SK-N-SH (cell line): ENCODE measurements around the gene ELOA. TPM values are rescaled to one million over a fixed set of nuclear protein-coding genes. Genes with fewer than 3 reads are reported as not detected.

Source experiments
- CTCF ChIA-PET: fragments of 300-600, 350-600 bp; formaldehyde crosslinking; extraction: SDS; loops from one replicate; lab custom pipeline; 2021; lab: Yijun Ruan, JAX
- POLR2A ChIA-PET: fragments of 350-600 bp; sonication (Branson Sonifier 250); formaldehyde crosslinking; extraction: SDS; loops from one replicate; lab custom pipeline; 2020; ENCODE audit warnings: antibody characterized with exemption, inconsistent platforms; lab: Yijun Ruan, JAX
- DNase-seq: peaks from one replicate; pipeline ENCODE4 v3.0.0; 2012
- H2AFZ ChIP-seq: fragments of 200-600 bp; sonication (generic); 2 replicates; pipeline ENCODE4 v1.8.1; 2016; ENCODE audit warnings: antibody characterized with exemption, mild to moderate bottlenecking, low read depth
- H3F3A ChIP-seq: fragments of 200-600 bp; sonication (generic); replicated peaks from 2 replicates; pipeline ENCODE3; 2016; ENCODE audit warnings: antibody characterized with exemption, mild to moderate bottlenecking; ENCODE audit not compliant: insufficient read depth
- H3K27ac ChIP-seq, 2 experiments: fragments of 200-500 bp in 1 of 2; fragments of 200-600 bp in 1 of 2; sonication (Bioruptor generic) in 1 of 2; sonication (generic), shearing (Covaris generic) in 1 of 2; 2 replicates each; pipeline versions ENCODE4 v1.5.1 to v1.6.1; 2014 to 2016; ENCODE audit warnings: low read depth in 2 of 2, inconsistent platforms in 1 of 2, low read length in 1 of 2, mild to moderate bottlenecking in 1 of 2, mixed read lengths in 1 of 2
- H3K27me3 ChIP-seq: fragments of 200-600 bp; sonication (generic), shearing (Covaris generic); 2 replicates; pipeline ENCODE4 v1.6.1; 2016; ENCODE audit warnings: mixed run types; ENCODE audit not compliant: insufficient read depth
- H3K36me3 ChIP-seq, 2 experiments: fragments of 200-500 bp in 1 of 2; fragments of 200-600 bp in 1 of 2; sonication (Bioruptor generic) in 1 of 2; sonication (generic) in 1 of 2; replicated peaks in 1 of 2; 2 replicates each; pipeline versions ENCODE3 to v1.5.1; 2014 to 2016; ENCODE audit warnings: low read length in 1 of 2, mild to moderate bottlenecking in 1 of 2; ENCODE audit not compliant: insufficient read depth in 2 of 2, control insufficient read depth in 1 of 2
- H3K4me1 ChIP-seq, 2 experiments: fragments of 200-500 bp in 1 of 2; fragments of 200-600 bp in 1 of 2; sonication (Bioruptor generic) in 1 of 2; sonication (generic), shearing (Covaris generic) in 1 of 2; 2 replicates each; pipeline versions ENCODE4 v1.5.1 to v1.6.1; 2014 to 2016; ENCODE audit warnings: low read depth in 1 of 2, low read length in 1 of 2, mixed run types in 1 of 2; ENCODE audit not compliant: insufficient read depth in 2 of 2, control insufficient read depth in 1 of 2
- H3K4me2 ChIP-seq: fragments of 200-600 bp; sonication (generic), shearing (Covaris generic); 2 replicates; pipeline ENCODE4 v1.6.1; 2017; ENCODE audit warnings: mixed run types
- H3K4me3 ChIP-seq, 2 experiments: fragments of 200-500 bp in 1 of 2; fragments of 200-600 bp in 1 of 2; sonication (Bioruptor generic) in 1 of 2; sonication (generic), shearing (Covaris generic) in 1 of 2; 2 replicates each; pipeline versions ENCODE4 v1.5.1 to v1.8.1; 2014 to 2016; ENCODE audit warnings: low read depth in 2 of 2, inconsistent platforms in 1 of 2, low read length in 1 of 2, mild to moderate bottlenecking in 1 of 2, mixed read lengths in 1 of 2, moderate library complexity in 1 of 2
- H3K79me2 ChIP-seq: fragments of 200-600 bp; sonication (generic); 2 replicates; pipeline ENCODE4 v1.8.1; 2017; ENCODE audit warnings: mild to moderate bottlenecking; ENCODE audit not compliant: insufficient read depth
- H3K9ac ChIP-seq: fragments of 200-600 bp; sonication (generic); 2 replicates; pipeline ENCODE4 v1.6.1; 2017; ENCODE audit warnings: mixed run types
- H3K9me2 ChIP-seq: fragments of 200-600 bp; sonication (generic); 2 replicates; pipeline ENCODE4 v1.6.1; 2017; ENCODE audit warnings: mixed run types
- H3K9me3 ChIP-seq: fragments of 200-600 bp; sonication (generic); 2 replicates; pipeline ENCODE4 v1.6.1; 2017; ENCODE audit warnings: mixed run types, mild to moderate bottlenecking, moderate library complexity
- H4K20me1 ChIP-seq: fragments of 200-600 bp; sonication (generic); 2 replicates; pipeline ENCODE4 v1.6.1; 2017; ENCODE audit warnings: mild to moderate bottlenecking, mixed run types; ENCODE audit not compliant: insufficient read depth
- EP300 ChIP-seq, 2 experiments: IDR thresholded peaks; 2 replicates each; pipeline versions ENCODE4 v1.4.0 to v1.6.1; 2012; ENCODE audit warnings: borderline replicate concordance in 1 of 2, low read depth in 1 of 2, low read length in 1 of 2
- FOSL2 ChIP-seq: IDR thresholded peaks from 2 replicates; pipeline ENCODE4 v1.4.0; 2012; ENCODE audit warnings: low read depth, mild to moderate bottlenecking, moderate library complexity, borderline replicate concordance
- FOXJ3 ChIP-seq: sonication (generic); formaldehyde crosslinking; IDR thresholded peaks from 2 replicates; pipeline ENCODE4 v1.5.1; 2020; ENCODE audit warnings: mild to moderate bottlenecking, missing genetic modification reagents
- FOXM1 ChIP-seq: IDR thresholded peaks from 2 replicates; pipeline ENCODE4 v1.4.0; 2012; ENCODE audit warnings: low read depth, mild to moderate bottlenecking
- GATA2 ChIP-seq: sonication (generic); formaldehyde crosslinking; IDR thresholded peaks from 2 replicates; pipeline ENCODE4 v1.5.0; 2020; ENCODE audit warnings: mild to moderate bottlenecking, missing genetic modification reagents
- JUND ChIP-seq: IDR thresholded peaks from 2 replicates; pipeline ENCODE4 v1.4.0; 2012
- MXI1 ChIP-seq: IDR thresholded peaks from 2 replicates; pipeline ENCODE4 v1.6.1; 2012; ENCODE audit warnings: mild to moderate bottlenecking, low read depth, low read length, improper control_type of control experiment
- NFIC ChIP-seq: IDR thresholded peaks from 2 replicates; pipeline ENCODE4 v1.4.0; 2012; ENCODE audit warnings: borderline replicate concordance
- PBX3 ChIP-seq: IDR thresholded peaks from 2 replicates; pipeline ENCODE4; 2012
- POLR2AphosphoS5 ChIP-seq: IDR thresholded peaks from 2 replicates; pipeline ENCODE4 v1.6.1; 2012; ENCODE audit warnings: low read depth, low read length
- RAD21 ChIP-seq: IDR thresholded peaks from 2 replicates; pipeline ENCODE4 v1.6.1; 2012; ENCODE audit warnings: mild to moderate bottlenecking, low read length
- RFX5 ChIP-seq: IDR thresholded peaks from 2 replicates; pipeline ENCODE4 v1.6.1; 2012; ENCODE audit warnings: mild to moderate bottlenecking, improper control_type of control experiment, low read length
- SIN3A ChIP-seq: IDR thresholded peaks from 2 replicates; pipeline ENCODE4 v1.6.1; 2012; ENCODE audit warnings: low read depth, mild to moderate bottlenecking, low read length, moderate library complexity, borderline replicate concordance
- SMC3 ChIP-seq: IDR thresholded peaks from 2 replicates; pipeline ENCODE4 v1.6.1; 2012; ENCODE audit warnings: low read depth, low read length, improper control_type of control experiment
- YY1 ChIP-seq: IDR thresholded peaks from 2 replicates; pipeline ENCODE4 v1.4.0; 2012; ENCODE audit warnings: low read depth, mild to moderate bottlenecking
- WGBS: methylation state at CpG from one replicate; pipeline ENCODE4 v1.1.6; 2017; ENCODE audit warnings: low lambda C conversion rate; 5-methylcytosine and 5-hydroxymethylcytosine counted together
- polyA plus RNA-seq, 3 experiments: library from polyadenylated mRNA; depleted of rRNA; stranded (reverse); fragments of >200 nt; gene quantifications; 2 replicates each; pipeline ENCODE4 v1.2.3, GENCODE V29; 2012
- TF ChIP-seq, protein P1 (sequence below): fragments of 150-350 bp; IDR thresholded peaks from 2 replicates; pipeline ENCODE4 v1.6.1; 2016; ENCODE audit warnings: mild to moderate bottlenecking, low read depth, low read length

The ELOA gene
- polyA plus RNA-seq, 1 of the 3 experiments (the other 2 are of a cell fraction): 14.5 TPM

- no peaks in the 10 kb centered on the region for H3K9me2 ChIP-seq
- H3K9ac ChIP-seq: no peak overlapping the region
- H3K79me2 ChIP-seq: peaks cover 59% of the 10 kb centered on the region
- DNase-seq: no peak
- H3K27me3 ChIP-seq: no peaks in the 10 kb centered on the region
- peaks cover 8% of the 10 kb centered on the region for H3F3A ChIP-seq
- TF ChIP-seq NFIC: no peak
- TF ChIP-seq, protein P1, sequence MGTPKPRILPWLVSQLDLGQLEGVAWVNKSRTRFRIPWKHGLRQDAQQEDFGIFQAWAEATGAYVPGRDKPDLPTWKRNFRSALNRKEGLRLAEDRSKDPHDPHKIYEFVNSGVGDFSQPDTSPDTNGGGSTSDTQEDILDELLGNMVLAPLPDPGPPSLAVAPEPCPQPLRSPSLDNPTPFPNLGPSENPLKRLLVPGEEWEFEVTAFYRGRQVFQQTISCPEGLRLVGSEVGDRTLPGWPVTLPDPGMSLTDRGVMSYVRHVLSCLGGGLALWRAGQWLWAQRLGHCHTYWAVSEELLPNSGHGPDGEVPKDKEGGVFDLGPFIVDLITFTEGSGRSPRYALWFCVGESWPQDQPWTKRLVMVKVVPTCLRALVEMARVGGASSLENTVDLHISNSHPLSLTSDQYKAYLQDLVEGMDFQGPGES: no peak
- no peak for TF ChIP-seq SIN3A
- no peak for TF ChIP-seq FOXM1
- TF ChIP-seq FOSL2: no peak
- no peak for TF ChIP-seq JUND
- TF ChIP-seq EP300 (IDR thresholded peaks at IDR 0.05; ENCODE audit: borderline replicate concordance in 1 of 2, low read depth in 1 of 2, low read length in 1 of 2): no peak
- TF ChIP-seq PBX3: no peak
- H3K4me3 ChIP-seq: no peak overlapping the region
- no peak overlapping the region for H3K27ac ChIP-seq
- H2AFZ ChIP-seq: no peak overlapping the region
- H3K9me3 ChIP-seq: no peaks in the 10 kb centered on the region
- peaks cover 0 to 10% of the 10 kb centered on the region in 2 experiments; a peak in 1 of 4 replicates for H3K4me1 ChIP-seq
- WGBS: 73% methylated on average over 1 of the region's 1 CpG
- ChIA-PET CTCF (interaction anchor here (1.0 to 4.0 kb wide), 6 partner anchors 10 to 256 kb away, joined by 4 to 12 read pairs (median 5); partner anchors contain the start of gene ELOA), POLR2A (no interaction called here)
- peaks cover 83 to 85% of the 10 kb centered on the region in 2 experiments for H3K36me3 ChIP-seq
- H3K4me2 ChIP-seq: no peak overlapping the region
- H4K20me1 ChIP-seq: peaks cover 38% of the 10 kb centered on the region
Observed at GRCh38 chr1:23752909-23753308, 9.6 kb downstream of the ELOA start.

DNA sequence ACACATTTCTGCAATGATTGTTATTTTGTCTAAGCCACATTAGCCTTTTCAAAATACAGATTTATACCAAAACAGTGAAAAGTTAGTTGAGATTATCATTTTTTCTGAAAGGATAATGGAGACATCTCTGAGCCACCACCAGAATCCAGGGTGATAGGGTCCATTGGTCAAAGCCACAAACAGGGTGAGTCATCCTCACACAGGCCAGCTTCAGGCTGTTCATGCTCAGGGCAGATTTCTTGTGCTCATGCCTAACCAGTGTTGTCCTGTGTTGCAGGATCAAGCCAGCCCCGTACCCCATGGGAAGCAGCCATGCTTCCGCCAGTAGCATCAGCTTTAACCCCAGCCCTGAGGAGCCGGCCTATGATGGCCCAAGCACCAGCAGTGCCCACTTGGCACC, 13.4 kb downstream of the ELOA start:
- Histone ChIP-seq H3K27ac (no peak overlapping the region; a peak in 1 of 4 replicates), H3K79me2 (peaks cover 26% of the 10 kb centered on the region), H3K36me3 (peaks cover 89 to 93% of the 10 kb centered on the region in 2 experiments)

More for the DNA sequence above, 13.4 kb downstream of the ELOA start:
- Histone ChIP-seq H2AFZ (no peak overlapping the region), H3F3A (peaks cover 19% of the 10 kb centered on the region), H4K20me1 (peaks cover 31% of the 10 kb centered on the region; the same call in 1 of the 2 replicates), H3K9me3 (no peaks in the 10 kb centered on the region), H3K4me1 (peaks cover 5 to 10% of the 10 kb centered on the region in 2 experiments; a peak in 1 of 4 replicates), H3K9me2 (no peaks in the 10 kb centered on the region), H3K27me3 (no peaks in the 10 kb centered on the region), H3K9ac (no peak overlapping the region), H3K4me3 (no peak overlapping the region), H3K4me2 (no peak overlapping the region)
- ChIA-PET CTCF (interaction anchor here (0.9 to 2.3 kb wide), 3 partner anchors 12 to 259 kb away, joined by 3 to 8 read pairs (median 3); no protein-coding TSS in a partner anchor), POLR2A (no interaction called here)
- no CpG with 5 or more reads among the region's 3 CpGs for WGBS
- TF ChIP-seq SMC3 (no peak), RAD21 (no peak), EP300 (IDR thresholded peaks at IDR 0.05; ENCODE audit: borderline replicate concordance in 1 of 2, low read depth in 1 of 2, low read length in 1 of 2) (no peak), YY1 (no peak), RFX5 (no peak), MXI1 (no peak), POLR2AphosphoS5 (no peak), GATA2 (CRISPR knock-in tag) (no peak), FOXJ3 (CRISPR knock-in tag) (no peak)
- no peak for DNase-seq
